ENCODE data around the gene GRM4.

GRM4 gene

GRCh38 chr6:34144581-34145160 lies 1.2 kb downstream of the GRM4 start:
- DNase-seq (ENCODE audit: low read depth), result no peak
- TF ChIP-seq CTCF (IDR thresholded peaks at IDR 0.05; ENCODE audit: low read length, missing control alignments), result no peak
- H3K4me3 ChIP-seq (replicated peaks; ENCODE audit: low read depth, low read length), result no peak overlapping the region

- no peak overlapping the region for H3K4me3 ChIP-seq (replicated peaks; ENCODE audit: low read depth, low read length)
- no peak for DNase-seq (ENCODE audit: low read depth)
- no peak for TF ChIP-seq CTCF (IDR thresholded peaks at IDR 0.05; ENCODE audit: low read length, missing control alignments)
These were observed 1.9 kb downstream of the GRM4 start for GRCh38 chr6:34143884-34144580.

GRCh38 chr6:34143196-34143883 lies 2.5 kb downstream of the GRM4 start:
- no peak for DNase-seq (ENCODE audit: low read depth)
- H3K4me3 ChIP-seq (replicated peaks; ENCODE audit: low read depth, low read length), result no peak overlapping the region
- TF ChIP-seq CTCF (IDR thresholded peaks at IDR 0.05; ENCODE audit: low read length, missing control alignments), result no peak

- TF ChIP-seq CTCF (IDR thresholded peaks at IDR 0.05; ENCODE audit: low read length, missing control alignments), result no peak
- H3K4me3 ChIP-seq (replicated peaks; ENCODE audit: low read depth, low read length), result no peak overlapping the region
- no peak for DNase-seq (ENCODE audit: low read depth)
These were observed 3.6 kb downstream of the GRM4 start for GRCh38 chr6:34142061-34142998.

- no peak overlapping the region for H3K4me3 ChIP-seq (replicated peaks; ENCODE audit: low read depth, low read length)
- no peak for TF ChIP-seq CTCF (IDR thresholded peaks at IDR 0.05; ENCODE audit: low read length, missing control alignments)
- no peak for DNase-seq (ENCODE audit: low read depth)
These were observed 5.8 kb downstream of the GRM4 start for GRCh38 chr6:34140075-34140474.

GRCh38 chr6:34138914-34139510 lies 6.9 kb downstream of the GRM4 start:
- DNase-seq (ENCODE audit: low read depth), result no peak
- no peak for TF ChIP-seq CTCF (IDR thresholded peaks at IDR 0.05; ENCODE audit: low read length, missing control alignments)
- no peak overlapping the region for H3K4me3 ChIP-seq (replicated peaks; ENCODE audit: low read depth, low read length)
